ENCODE results near the gene RFTN1.

GRCh38 chr3:16503191-16503776 is 10.2 kb downstream of the RFTN1 start:
- no peak for TF ChIP-seq CTCF (IDR thresholded peaks at IDR 0.05)
- no peak for TF ChIP-seq EP300 (IDR thresholded peaks at IDR 0.05)
- TF ChIP-seq POLR2A (IDR thresholded peaks at IDR 0.05) = no peak

Data from tibial nerve (tissue), 4 donors.